WERI-Rb-1 (cell line): ENCODE results near the gene MLEC.

Experiments
- DNase-seq: peaks from one replicate; pipeline ENCODE4 v3.0.0-alpha.2; 2020
- H3K27ac ChIP-seq: fragments of 250-450 bp; sonication (Bioruptor Pico); 2 replicates; pipeline ENCODE4 v1.5.1; 2020; ENCODE audit warnings: mild to moderate bottlenecking, moderate library complexity
- H3K27me3 ChIP-seq: fragments of 250-450 bp; sonication (Bioruptor Pico); 2 replicates; pipeline ENCODE4 v1.5.1; 2021; ENCODE audit warnings: mild to moderate bottlenecking, low read depth, moderate library complexity; ENCODE audit not compliant: insufficient read depth, severe bottlenecking
- H3K36me3 ChIP-seq: fragments of 250-450 bp; sonication (Bioruptor Pico); 2 replicates; pipeline ENCODE4 v1.5.1; 2020; ENCODE audit warnings: mild to moderate bottlenecking, moderate library complexity
- H3K4me3 ChIP-seq: 2 replicates; pipeline ENCODE4 v1.5.1; 2011; ENCODE audit warnings: low read depth, mild to moderate bottlenecking, control low read depth, low read length
- H3K9me3 ChIP-seq: fragments of 250-450 bp; sonication (Bioruptor Pico); 2 replicates; pipeline ENCODE4 v1.5.1; 2021; ENCODE audit warnings: mild to moderate bottlenecking, moderate library complexity; ENCODE audit not compliant: severe bottlenecking
- CTCF ChIP-seq: IDR thresholded peaks from 2 replicates; pipeline ENCODE4 v1.5.1; 2011; ENCODE audit warnings: low read depth, mild to moderate bottlenecking, control low read depth, inconsistent platforms, low read length

MLEC gene

GRCh38 chr12:120643574-120643973 is 43.4 kb upstream of the MLEC start:
- H3K36me3 ChIP-seq = no peaks in the 10 kb centered on the region
- H3K27ac ChIP-seq = no peak overlapping the region
- no peak for TF ChIP-seq CTCF
- H3K9me3 ChIP-seq = no peaks in the 10 kb centered on the region
- H3K4me3 ChIP-seq = no peak overlapping the region
- peaks cover 78% of the 10 kb centered on the region for H3K27me3 ChIP-seq
- no peak for DNase-seq

- no peak for DNase-seq
- Histone ChIP-seq H3K27ac (no peak overlapping the region), H3K9me3 (no peaks in the 10 kb centered on the region), H3K27me3 (peaks cover 87% of the 10 kb centered on the region), H3K4me3 (no peak overlapping the region), H3K36me3 (no peaks in the 10 kb centered on the region)
- no peak for TF ChIP-seq CTCF
Measured at GRCh38 chr12:120646044-120646443, 40.9 kb upstream of the MLEC start.

GRCh38 chr12:120647375-120647755 is 39.6 kb upstream of the MLEC start:
- no peak for DNase-seq
- no peaks in the 10 kb centered on the region for H3K9me3 ChIP-seq
- no peak overlapping the region for H3K4me3 ChIP-seq
- no peaks in the 10 kb centered on the region for H3K36me3 ChIP-seq
- no peak overlapping the region for H3K27ac ChIP-seq
- TF ChIP-seq CTCF = no peak
- peaks cover 81% of the 10 kb centered on the region for H3K27me3 ChIP-seq

- H3K27me3 ChIP-seq = peaks cover 58% of the 10 kb centered on the region
- DNase-seq = peak; percentile 60
- TF ChIP-seq CTCF = no peak
- no peaks in the 10 kb centered on the region for H3K9me3 ChIP-seq
- no peak overlapping the region for H3K27ac ChIP-seq
- no peak overlapping the region for H3K4me3 ChIP-seq
- no peaks in the 10 kb centered on the region for H3K36me3 ChIP-seq
Measured at GRCh38 chr12:120649442-120650232, 37.3 kb upstream of the MLEC start.

GRCh38 chr12:120650233-120650690 is 36.7 kb upstream of the MLEC start:
- no peak overlapping the region for H3K27ac ChIP-seq
- no peak for TF ChIP-seq CTCF
- no peak overlapping the region for H3K4me3 ChIP-seq
- peaks cover 52% of the 10 kb centered on the region for H3K27me3 ChIP-seq
- no peaks in the 10 kb centered on the region for H3K9me3 ChIP-seq
- no peaks in the 10 kb centered on the region for H3K36me3 ChIP-seq
- DNase-seq = no peak

DNA sequence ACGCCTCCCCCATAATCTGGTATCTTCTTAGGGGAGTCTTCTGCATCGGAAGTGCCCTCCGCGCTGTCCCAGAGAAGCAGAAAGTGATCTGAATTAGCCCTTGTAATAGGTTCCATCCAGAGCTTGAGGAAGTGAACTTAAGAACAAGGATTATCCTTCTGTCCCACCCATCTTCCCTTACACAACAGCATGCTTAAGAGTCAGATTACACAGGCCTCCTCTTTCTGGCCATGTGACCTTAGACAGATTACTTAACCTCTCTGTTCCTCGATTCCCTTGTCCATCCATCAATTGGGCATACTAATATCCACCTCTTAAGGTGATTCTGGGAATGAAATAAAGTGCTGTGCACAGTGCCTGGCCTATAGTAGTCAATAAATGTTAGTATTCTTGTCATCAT is 35.1 kb upstream of the MLEC start:
- H3K9me3 ChIP-seq = no peaks in the 10 kb centered on the region
- DNase-seq = no peak
- no peak overlapping the region for H3K4me3 ChIP-seq
- H3K27me3 ChIP-seq = peaks cover 45% of the 10 kb centered on the region
- H3K27ac ChIP-seq = no peak overlapping the region
- H3K36me3 ChIP-seq = no peaks in the 10 kb centered on the region
- no peak for TF ChIP-seq CTCF
